ENCODE measurements around the gene PACSIN2. TPM values are rescaled to one million over a fixed set of nuclear protein-coding genes. Genes with fewer than 3 reads are reported as not detected.

PACSIN2 gene
- total and polyA plus RNA-seq, 10 of the 15 experiments (the other 5 are each of a cell fraction or from before 2014, with no cell fraction given), result 0.93 to 78.7 (median 46.8) TPM

- TF ChIP-seq ATF2 (IDR thresholded peaks at IDR 0.05; ENCODE audit: low read length), result no peak
- TF ChIP-seq MEF2A (IDR thresholded peaks at IDR 0.05; ENCODE audit: insufficient read depth, low read depth, low read length), result no peak
- no peak for TF ChIP-seq EED (IDR thresholded peaks at IDR 0.05; ENCODE audit: low read depth)
- TF ChIP-seq RFX5 (IDR thresholded peaks at IDR 0.05; ENCODE audit: low read depth, low read length), result no peak
- no peak for TF ChIP-seq REST (IDR thresholded peaks at IDR 0.05; ENCODE audit: low read depth, low read length)
- TF ChIP-seq GABPA (IDR thresholded peaks at IDR 0.05; ENCODE audit: low read depth), result no peak
- TF ChIP-seq NR2C2 (IDR thresholded peaks at IDR 0.05; ENCODE audit: borderline replicate concordance, control insufficient read depth, insufficient read length, low read depth), result no peak
- TF ChIP-seq SRF (IDR thresholded peaks at IDR 0.05; ENCODE audit: low read depth in 2 of 2, low read length in 2 of 2), result no peak
- no peak for TF ChIP-seq ZNF24 (IDR thresholded peaks at IDR 0.05)
- no peak for TF ChIP-seq HDGF (IDR thresholded peaks at IDR 0.05)
- no peak for TF ChIP-seq BCLAF1 (IDR thresholded peaks at IDR 0.05)
Measured at GRCh38 chr22:42949159-42949558, 65.8 kb downstream of the PACSIN2 start (continued).

Data from GM12878 (cell line).